Neuronal stem cell (in vitro differentiated cells): Measurements from ENCODE around the gene PADI1.
A peak's percentile ranks its signal among the peaks of the same experiment; 100 is the strongest.

Experiments used
- DNase-seq: peaks from one replicate; pipeline ENCODE4 v3.0.0-alpha.2; 2013; ENCODE audit warnings: low spot score
- H2AFZ ChIP-seq: one replicate; pipeline ENCODE4 v1.6.1; 2013; ENCODE audit warnings: mild to moderate bottlenecking, low read length, inconsistent platforms
- H2AK5ac ChIP-seq: 2 replicates; pipeline ENCODE4 v1.6.1; 2013; ENCODE audit warnings: low read depth, mild to moderate bottlenecking, inconsistent platforms, low read length, moderate library complexity, mixed read lengths
- H2BK120ac ChIP-seq: 2 replicates; pipeline ENCODE4 v1.6.1; 2013; ENCODE audit warnings: low read depth, mild to moderate bottlenecking, inconsistent platforms, low read length, moderate library complexity, mixed read lengths
- H2BK12ac ChIP-seq: one replicate; pipeline ENCODE4 v1.6.1; 2013; ENCODE audit warnings: low read length, inconsistent platforms
- H2BK15ac ChIP-seq: 2 replicates; pipeline ENCODE4 v1.6.1; 2013; ENCODE audit warnings: mild to moderate bottlenecking, low read length, inconsistent platforms, mixed read lengths
- H2BK5ac ChIP-seq: one replicate; pipeline ENCODE4 v1.6.1; 2013; ENCODE audit warnings: inconsistent platforms, mild to moderate bottlenecking, low read length, moderate library complexity
- H3K14ac ChIP-seq: one replicate; pipeline ENCODE4 v1.6.1; 2013; ENCODE audit warnings: low read length, inconsistent platforms
- H3K18ac ChIP-seq: 2 replicates; pipeline ENCODE4 v1.6.1; 2013; ENCODE audit warnings: low read length, inconsistent platforms
- H3K23ac ChIP-seq: 2 replicates; pipeline ENCODE4 v1.6.1; 2013; ENCODE audit warnings: low read depth, mild to moderate bottlenecking, mixed read lengths, low read length, inconsistent platforms; ENCODE audit not compliant: poor library complexity
- H3K27ac ChIP-seq: replicated peaks from 3 replicates; pipeline ENCODE4 v1.5.1; 2013; ENCODE audit warnings: low read length, inconsistent platforms
- H3K27me3 ChIP-seq, 3 experiments: 2 replicates each; pipeline ENCODE4 v1.6.1; 2013; ENCODE audit warnings: low read length in 3 of 3, mild to moderate bottlenecking in 2 of 3, inconsistent platforms in 1 of 3, low read depth in 1 of 3, mixed read lengths in 1 of 3, moderate library complexity in 1 of 3; ENCODE audit not compliant: control insufficient read depth in 3 of 3, insufficient read depth in 3 of 3
- H3K36me3 ChIP-seq, 2 donors: replicated peaks in 1 of 2; 2 replicates each; pipeline ENCODE4 v1.6.1; 2013; ENCODE audit warnings: low read length in 2 of 2; ENCODE audit not compliant: control insufficient read depth in 2 of 2, insufficient read depth in 2 of 2
- H3K4ac ChIP-seq: 2 replicates; pipeline ENCODE4 v1.6.1; 2013; ENCODE audit warnings: inconsistent platforms, mild to moderate bottlenecking, low read length, moderate library complexity
- H3K4me1 ChIP-seq, 2 donors: 1 replicate in 1 of 2; 2 replicates in 1 of 2; pipeline ENCODE4 v1.6.1; 2013; ENCODE audit warnings: low read length in 2 of 2, low read depth in 1 of 2; ENCODE audit not compliant: control insufficient read depth in 2 of 2, insufficient read depth in 1 of 2
- H3K4me2 ChIP-seq: one replicate; pipeline ENCODE4 v1.6.1; 2013; ENCODE audit warnings: mild to moderate bottlenecking, low read length, inconsistent platforms; ENCODE audit not compliant: insufficient read depth, poor library complexity, severe bottlenecking
- H3K4me3 ChIP-seq, 2 donors: 2 replicates each; pipeline ENCODE4 v1.5.1; 2013; ENCODE audit warnings: low read length in 2 of 2, mild to moderate bottlenecking in 2 of 2, inconsistent platforms in 1 of 2, moderate library complexity in 1 of 2
- H3K79me1 ChIP-seq: one replicate; pipeline ENCODE4 v1.6.1; 2013; ENCODE audit warnings: low read depth, mild to moderate bottlenecking, inconsistent platforms, low read length, moderate library complexity
- H3K9ac ChIP-seq: one replicate; pipeline ENCODE4 v1.6.1; 2013; ENCODE audit warnings: mild to moderate bottlenecking, low read depth, low read length, inconsistent platforms; ENCODE audit not compliant: poor library complexity
- H3K9me3 ChIP-seq, 2 donors: replicated peaks in 1 of 2; 2 replicates each; pipeline versions ENCODE3 to v1.6.1; 2013; ENCODE audit warnings: low read length in 2 of 2, mild to moderate bottlenecking in 2 of 2, inconsistent platforms in 1 of 2, low read depth in 1 of 2, mixed read lengths in 1 of 2, moderate library complexity in 1 of 2; ENCODE audit not compliant: control insufficient read depth in 2 of 2, insufficient read depth in 1 of 2
- H4K8ac ChIP-seq: one replicate; pipeline ENCODE4 v1.6.1; 2013; ENCODE audit warnings: low read depth, mild to moderate bottlenecking, inconsistent platforms, low read length, moderate library complexity
- H4K91ac ChIP-seq: one replicate; pipeline ENCODE4 v1.6.1; 2013; ENCODE audit warnings: low read length, low read depth, mild to moderate bottlenecking, inconsistent platforms; ENCODE audit not compliant: poor library complexity
- WGBS, 2 donors: extraction: QIAGEN DNeasy Blood & Tissue Kit; methylation state at CpG; one replicate each; pipeline ENCODE4 v1.1.7; 2013; ENCODE audit warnings: missing lambda C conversion rate in 2 of 2, mixed read lengths in 1 of 2; ENCODE audit not compliant: insufficient read length in 2 of 2, insufficient replicate concordance in 1 of 2; ENCODE audit errors: extremely low coverage in 2 of 2; 5-methylcytosine and 5-hydroxymethylcytosine counted together

PADI1 gene

GRCh38 chr1:17212009-17212408 is 7.1 kb downstream of the PADI1 start:
- no peaks in the 10 kb centered on the region for H3K9me3 ChIP-seq
- no peaks in the 10 kb centered on the region for H3K36me3 ChIP-seq
- H2BK120ac ChIP-seq: no peak overlapping the region
- H3K4me3 ChIP-seq: no peak overlapping the region
- no peak overlapping the region for H4K91ac ChIP-seq
- no peak overlapping the region for H4K8ac ChIP-seq
- no peak overlapping the region for H3K9ac ChIP-seq
- no peak overlapping the region for H2BK15ac ChIP-seq
- no peak overlapping the region for H3K23ac ChIP-seq
- no peak overlapping the region for H3K4me2 ChIP-seq
- WGBS, 2 donors: no CpG with 5 or more reads among the region's 10 CpGs
- H3K18ac ChIP-seq: peak overlapping the region; percentile 66
- H2BK12ac ChIP-seq: no peak overlapping the region
- H3K79me1 ChIP-seq: no peaks in the 10 kb centered on the region
- H2AK5ac ChIP-seq: peak overlapping the region; percentile 36
- no peak overlapping the region for H2BK5ac ChIP-seq
- no peak overlapping the region for H3K27ac ChIP-seq
- H3K4me1 ChIP-seq: peaks cover 16 to 17% of the 10 kb centered on the region in 2 donors
- no peak overlapping the region for H3K14ac ChIP-seq
- H3K27me3 ChIP-seq: peaks cover 0 to 30% (median 2%) of the 10 kb centered on the region in 3 experiments
- no peak overlapping the region for H3K4ac ChIP-seq
- no peak for DNase-seq
- H2AFZ ChIP-seq: no peak overlapping the region

DNA sequence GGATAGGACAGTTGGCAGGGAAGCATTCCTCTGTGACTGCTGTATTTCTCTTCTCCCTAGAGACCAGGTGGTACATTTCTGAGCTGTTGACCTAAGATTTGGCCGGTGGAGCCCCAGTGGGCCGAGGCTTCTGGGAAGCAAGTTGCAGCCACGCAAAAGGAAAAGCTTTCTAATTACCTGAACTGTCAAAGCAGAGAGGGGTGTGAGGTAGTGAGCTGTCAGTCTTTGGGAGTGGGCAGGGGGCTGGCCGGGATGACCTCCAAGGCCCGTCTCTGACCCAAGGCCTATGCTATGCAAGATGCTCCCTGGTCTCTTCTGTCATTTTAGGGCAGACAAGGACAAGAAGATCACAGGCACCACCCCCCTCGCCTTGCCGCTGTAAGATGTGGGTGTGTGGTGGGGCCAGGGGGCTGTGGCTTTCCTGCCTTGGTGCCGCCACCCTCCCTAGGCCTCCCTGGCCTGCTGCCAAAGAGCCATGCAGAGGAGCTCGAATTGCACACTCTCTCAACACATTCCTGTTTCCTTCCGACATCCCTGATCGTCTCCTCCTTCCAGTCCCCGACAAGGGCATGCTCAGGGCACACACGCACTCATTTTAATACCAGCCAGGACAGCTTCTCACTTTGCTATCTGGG is 7.7 kb downstream of the PADI1 start:
- no peak overlapping the region for H2BK120ac ChIP-seq
- H2BK15ac ChIP-seq: no peak overlapping the region
- peaks cover 16 to 17% of the 10 kb centered on the region in 2 donors for H3K4me1 ChIP-seq
- peak overlapping the region; percentile 58 for H3K18ac ChIP-seq
- no peak overlapping the region for H3K4ac ChIP-seq
- H3K27me3 ChIP-seq: peaks cover 0 to 30% (median 2%) of the 10 kb centered on the region in 3 experiments
- H3K9ac ChIP-seq: peak overlapping the region; percentile 65
- peak overlapping the region; percentile 47 for H2AFZ ChIP-seq
- peak overlapping the region; percentile 47 for H3K14ac ChIP-seq
- H4K91ac ChIP-seq: no peak overlapping the region
- H2BK5ac ChIP-seq: peak overlapping the region; percentile 40
- H2AK5ac ChIP-seq: no peak overlapping the region
- no CpG with 5 or more reads among the region's 13 CpGs for WGBS, 2 donors
- no peak for DNase-seq
- H3K9me3 ChIP-seq: no peaks in the 10 kb centered on the region
- H3K4me3 ChIP-seq: no peak overlapping the region
- H4K8ac ChIP-seq: peak overlapping the region; percentile 52
- H3K36me3 ChIP-seq: no peaks in the 10 kb centered on the region
- no peak overlapping the region for H3K27ac ChIP-seq
- H3K79me1 ChIP-seq: no peaks in the 10 kb centered on the region
- H2BK12ac ChIP-seq: no peak overlapping the region
- peak overlapping the region; percentile 69 for H3K23ac ChIP-seq
- no peak overlapping the region for H3K4me2 ChIP-seq

DNA sequence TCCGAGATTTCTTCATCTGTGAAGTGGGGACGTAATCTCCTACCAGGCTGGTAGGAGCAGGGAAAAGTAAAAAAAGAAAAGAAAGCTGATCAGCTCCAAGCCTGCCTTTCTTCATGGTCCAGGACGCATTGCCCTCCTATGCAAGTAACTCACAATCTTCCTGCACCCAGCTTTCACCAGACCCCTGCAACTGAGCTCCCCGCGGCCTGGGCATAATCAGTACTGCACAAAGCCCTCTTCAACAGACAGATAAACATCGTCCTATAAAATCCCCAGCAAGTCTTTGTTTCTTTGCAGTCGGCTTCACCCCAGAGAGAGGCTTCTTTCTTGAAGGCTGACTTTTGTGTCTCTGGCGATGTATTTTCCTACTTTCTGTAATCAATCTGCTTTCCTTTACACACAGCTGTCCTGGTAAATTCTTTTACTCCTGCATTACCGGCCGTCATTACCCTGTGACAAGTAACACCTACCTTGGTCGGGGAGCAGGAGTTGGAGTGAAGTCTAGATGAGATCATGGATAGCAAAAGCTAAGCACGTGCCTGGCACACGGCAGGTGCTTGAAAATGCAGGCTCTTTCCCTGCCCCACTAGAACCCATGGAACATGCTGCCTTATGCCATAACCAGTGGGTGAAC is 8.3 kb downstream of the PADI1 start:
- Histone ChIP-seq H3K4me2 (no peak overlapping the region), H2BK12ac (no peak overlapping the region), H2AK5ac (no peak overlapping the region), H3K4me3 (no peak overlapping the region), H3K23ac (peak overlapping the region; percentile 3), H2BK120ac (no peak overlapping the region), H3K18ac (peak overlapping the region; percentile 62), H2BK5ac (peak overlapping the region; percentile 40), H3K9ac (no peak overlapping the region), H4K91ac (no peak overlapping the region), H3K14ac (no peak overlapping the region), H4K8ac (no peak overlapping the region), H3K4ac (no peak overlapping the region), H3K4me1 (peaks cover 16 to 17% of the 10 kb centered on the region in 2 donors), H3K9me3 (no peaks in the 10 kb centered on the region), H3K27ac (no peak overlapping the region), H2AFZ (peak overlapping the region; percentile 47), H3K27me3 (peaks cover 0 to 30% (median 2%) of the 10 kb centered on the region in 3 experiments), H3K36me3 (no peaks in the 10 kb centered on the region), H3K79me1 (no peaks in the 10 kb centered on the region), H2BK15ac (no peak overlapping the region)
- no CpG with 5 or more reads among the region's 13 CpGs for WGBS, 2 donors
- DNase-seq: no peak

DNA sequence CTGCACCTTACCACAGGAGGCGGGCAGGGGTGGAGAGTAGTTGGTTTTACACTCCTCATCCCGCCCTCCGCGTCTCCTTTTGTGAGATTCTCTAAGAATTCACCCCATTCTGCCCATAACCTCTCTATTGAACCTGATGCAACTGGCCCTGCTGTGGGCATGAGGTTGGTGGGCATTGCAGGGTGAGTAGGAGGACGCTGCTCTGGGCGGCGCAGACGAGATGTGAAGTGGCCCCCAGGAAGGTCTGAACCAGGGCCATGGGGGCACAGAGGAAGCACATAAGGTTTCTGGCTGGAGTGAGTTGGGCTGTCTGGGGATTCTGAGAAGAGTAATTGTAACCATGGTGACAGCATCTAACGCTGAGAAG is 8.8 kb downstream of the PADI1 start:
- Histone ChIP-seq H3K27me3 (peaks cover 0 to 30% (median 2%) of the 10 kb centered on the region in 3 experiments), H4K91ac (no peak overlapping the region), H3K4me2 (no peak overlapping the region), H2BK120ac (no peak overlapping the region), H3K36me3 (no peaks in the 10 kb centered on the region), H3K18ac (peak overlapping the region; percentile 62), H3K9me3 (no peaks in the 10 kb centered on the region), H3K4me3 (no peak overlapping the region), H3K14ac (no peak overlapping the region), H2BK15ac (no peak overlapping the region), H3K9ac (no peak overlapping the region), H2AK5ac (peak overlapping the region; percentile 1), H2BK5ac (no peak overlapping the region), H2AFZ (no peak overlapping the region), H3K4me1 (peaks cover 13 to 17% of the 10 kb centered on the region in 2 donors), H3K23ac (peak overlapping the region; percentile 3), H3K27ac (no peak overlapping the region), H3K4ac (no peak overlapping the region), H3K79me1 (no peaks in the 10 kb centered on the region), H4K8ac (no peak overlapping the region), H2BK12ac (no peak overlapping the region)
- no peak for DNase-seq
- no CpG with 5 or more reads among the region's 9 CpGs for WGBS, 2 donors
